Esophagus muscularis mucosa (tissue), 3 donors: ENCODE data around the gene ZDHHC15.

Experiments
- CTCF ChIP-seq, 3 experiments: fragments of 200-600 bp in 2 of 3; fragments of 450-650 bp in 1 of 3; sonication (generic) in 2 of 3; IDR thresholded peaks; one replicate each; pipeline ENCODE4 v1.5.1; 2017 to 2019; ENCODE audit warnings: antibody characterized with exemption in 3 of 3, mild to moderate bottlenecking in 2 of 3, moderate library complexity in 1 of 3
- POLR2AphosphoS5 ChIP-seq, 2 donors: sonication (generic); formaldehyde crosslinking; IDR thresholded peaks; one replicate each; pipeline ENCODE4 v1.6.1; 2017; ENCODE audit warnings: antibody characterized with exemption in 2 of 2

GRCh38 chrX:75547783-75548182, 24.9 kb upstream of the ZDHHC15 start:
- TF ChIP-seq CTCF (IDR thresholded peaks at IDR 0.05) (no peak), POLR2AphosphoS5 (IDR thresholded peaks at IDR 0.05) (no peak)
